Measurements from ENCODE around the gene CACNA1D.

The CACNA1D gene

DNA sequence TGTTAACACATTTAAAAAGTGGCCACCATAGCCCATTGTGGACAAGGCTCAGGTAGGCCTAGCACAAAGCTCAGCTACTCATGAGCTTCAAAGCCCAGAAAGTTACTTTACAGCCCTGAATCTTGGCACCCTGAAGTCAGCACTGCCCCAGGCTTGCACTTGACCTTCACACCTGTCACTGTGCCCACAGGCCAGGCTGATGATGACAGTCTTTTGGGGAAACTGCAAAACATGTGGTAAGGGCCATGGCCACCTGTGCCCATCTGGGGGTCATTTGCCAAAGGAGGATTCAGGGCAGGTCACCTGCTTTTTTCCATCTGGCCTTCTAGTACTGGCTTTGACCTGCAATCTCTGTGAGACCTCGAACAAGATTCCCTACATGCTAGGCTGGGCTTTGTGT is 340.8 kb downstream of the CACNA1D start:
- Histone ChIP-seq H3K4me3 (ENCODE audit: extremely low read depth, insufficient read depth, low read length, poor library complexity, severe bottlenecking) (no peak overlapping the region), H3K36me3 (ENCODE audit: control insufficient read depth, insufficient read depth, low read length) (no peaks in the 10 kb centered on the region), H3K4me1 (ENCODE audit: control insufficient read depth, insufficient read depth, low read length, poor library complexity, severe bottlenecking) (no peaks in the 10 kb centered on the region), H3K9me3 (ENCODE audit: control insufficient read depth, low read length) (no peaks in the 10 kb centered on the region), H3K27ac (ENCODE audit: low read depth, low read length, severe bottlenecking) (no peak overlapping the region)
- WGBS, 2 experiments (ENCODE audit: insufficient coverage in 2 of 2) = 86% methylated on average over 1 of the region's 1 CpG; no CpG with 5 or more reads in 1 of the 2 experiments

DNA sequence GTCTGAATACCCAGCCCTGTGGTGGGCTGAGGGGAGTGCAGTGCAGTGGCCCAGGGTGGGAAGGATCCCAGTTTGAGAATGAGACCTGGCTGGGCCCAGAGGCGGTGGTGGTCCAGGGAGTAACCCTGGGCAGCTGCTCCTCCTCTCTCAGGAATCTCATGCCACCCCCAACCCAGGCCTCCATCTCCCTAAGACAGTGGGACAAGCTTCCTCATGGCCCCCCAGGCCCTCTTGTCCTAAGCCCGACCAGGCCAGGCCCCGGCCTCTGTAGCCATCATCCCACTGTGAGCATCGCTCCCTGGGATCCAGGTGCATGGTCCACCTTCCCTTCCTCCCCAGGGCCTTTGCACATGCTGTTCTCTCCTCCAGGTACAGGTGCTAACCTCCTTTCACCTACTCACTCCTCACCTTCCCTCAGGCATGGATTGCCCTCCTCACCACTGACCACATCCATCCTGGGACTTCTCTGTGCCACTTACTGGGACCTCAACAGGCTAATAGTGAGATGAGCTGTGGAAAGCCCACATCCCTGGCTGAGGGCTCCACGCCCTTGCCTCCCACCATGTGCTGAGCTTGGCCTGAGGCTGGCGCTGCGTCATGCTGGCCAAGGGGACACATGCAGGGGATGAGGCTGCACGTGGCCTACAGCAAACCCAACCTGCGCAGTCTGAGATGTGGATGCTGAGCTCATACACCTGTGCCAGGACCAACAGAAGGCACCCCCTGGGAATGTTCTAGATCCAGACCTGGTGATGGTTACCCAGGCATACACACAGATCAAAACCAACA is 341.9 kb downstream of the CACNA1D start:
- Histone ChIP-seq H3K4me1 (ENCODE audit: control insufficient read depth, insufficient read depth, low read length, poor library complexity, severe bottlenecking) (no peaks in the 10 kb centered on the region), H3K9me3 (ENCODE audit: control insufficient read depth, low read length) (no peaks in the 10 kb centered on the region), H3K36me3 (ENCODE audit: control insufficient read depth, insufficient read depth, low read length) (no peaks in the 10 kb centered on the region), H3K27ac (ENCODE audit: low read depth, low read length, severe bottlenecking) (no peak overlapping the region), H3K4me3 (ENCODE audit: extremely low read depth, insufficient read depth, low read length, poor library complexity, severe bottlenecking) (no peak overlapping the region)
- WGBS, 2 experiments (ENCODE audit: insufficient coverage in 2 of 2) = 91 to 94% methylated on average over 7 of the region's 9 CpGs

DNA sequence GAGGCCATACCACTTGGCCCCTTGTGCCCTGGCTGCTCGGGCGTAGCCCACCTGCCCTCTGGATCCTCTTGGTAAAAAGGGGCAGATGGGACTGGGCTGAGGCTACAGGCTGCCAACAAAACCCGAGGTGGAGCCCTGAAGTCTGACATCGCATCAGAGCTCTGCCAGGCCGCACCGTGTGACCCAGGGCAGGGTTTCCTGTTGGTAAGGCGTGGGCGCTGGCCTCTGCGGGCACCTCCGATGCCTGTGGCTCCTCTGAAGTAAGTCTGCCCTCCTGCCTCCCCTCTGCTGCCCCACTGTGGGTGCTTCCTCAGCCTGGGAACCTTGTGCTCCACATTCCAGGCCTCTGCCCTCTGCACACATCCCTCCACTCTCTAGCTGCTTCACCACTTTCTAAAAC is 342.9 kb downstream of the CACNA1D start:
- no peaks in the 10 kb centered on the region for H3K36me3 ChIP-seq (ENCODE audit: control insufficient read depth, insufficient read depth, low read length)
- H3K4me3 ChIP-seq (ENCODE audit: extremely low read depth, insufficient read depth, low read length, poor library complexity, severe bottlenecking) = no peak overlapping the region
- no peaks in the 10 kb centered on the region for H3K9me3 ChIP-seq (ENCODE audit: control insufficient read depth, low read length)
- 92 to 96% methylated on average over 8 to 10 of the region's 10 CpGs for WGBS, 2 experiments (ENCODE audit: insufficient coverage in 2 of 2)
- no peaks in the 10 kb centered on the region for H3K4me1 ChIP-seq (ENCODE audit: control insufficient read depth, insufficient read depth, low read length, poor library complexity, severe bottlenecking)
- H3K27ac ChIP-seq (ENCODE audit: low read depth, low read length, severe bottlenecking) = no peak overlapping the region

- Histone ChIP-seq H3K27ac (ENCODE audit: low read depth, low read length, severe bottlenecking) (no peak overlapping the region), H3K4me3 (ENCODE audit: extremely low read depth, insufficient read depth, low read length, poor library complexity, severe bottlenecking) (no peak overlapping the region), H3K36me3 (ENCODE audit: control insufficient read depth, insufficient read depth, low read length) (no peaks in the 10 kb centered on the region), H3K4me1 (ENCODE audit: control insufficient read depth, insufficient read depth, low read length, poor library complexity, severe bottlenecking) (no peaks in the 10 kb centered on the region), H3K9me3 (ENCODE audit: control insufficient read depth, low read length) (no peaks in the 10 kb centered on the region)
- WGBS, 2 experiments (ENCODE audit: insufficient coverage in 2 of 2) = 93% methylated on average over 4 of the region's 5 CpGs
These were observed 346.9 kb downstream of the CACNA1D start for GRCh38 chr3:53841296-53841695.

DNA sequence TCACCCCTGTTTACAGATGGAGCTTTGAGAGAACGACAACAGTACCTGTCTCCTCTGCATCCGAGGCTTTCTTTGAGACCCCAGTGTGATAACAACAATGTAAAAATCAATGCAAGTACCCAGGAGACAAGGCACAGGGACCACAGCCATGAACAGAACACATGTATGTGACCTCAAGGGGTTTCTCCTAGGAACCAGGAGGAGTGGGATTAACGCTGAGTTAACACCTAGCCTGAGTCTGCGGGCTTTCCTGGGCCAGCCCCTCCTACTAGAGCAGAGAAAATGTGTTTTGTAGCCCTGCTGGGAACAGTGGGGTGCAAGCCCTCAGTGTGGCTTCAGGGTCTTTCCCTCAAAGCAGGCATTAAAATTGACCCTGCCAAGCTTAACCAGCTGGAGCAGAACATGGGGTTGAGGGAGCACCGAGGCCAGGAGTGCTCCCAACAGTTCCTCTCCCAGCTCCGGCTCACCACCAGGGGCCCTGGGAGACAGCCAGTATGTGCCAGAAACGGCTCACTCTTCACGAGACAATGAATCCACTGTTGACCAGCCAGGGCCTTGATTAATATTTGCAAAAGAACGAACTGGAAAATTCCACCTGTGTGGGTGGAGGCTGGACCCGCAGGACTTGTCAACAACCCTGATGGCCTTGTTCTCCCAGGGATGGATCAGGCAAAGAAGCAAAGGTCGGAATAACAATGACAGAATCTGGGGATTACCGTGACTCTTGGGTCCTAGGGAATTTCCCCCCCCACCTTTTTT is 348.2 kb downstream of the CACNA1D start:
- H3K27ac ChIP-seq (ENCODE audit: low read depth, low read length, severe bottlenecking) = no peak overlapping the region
- no peak overlapping the region for H3K4me3 ChIP-seq (ENCODE audit: extremely low read depth, insufficient read depth, low read length, poor library complexity, severe bottlenecking)
- no peaks in the 10 kb centered on the region for H3K9me3 ChIP-seq (ENCODE audit: control insufficient read depth, low read length)
- H3K4me1 ChIP-seq (ENCODE audit: control insufficient read depth, insufficient read depth, low read length, poor library complexity, severe bottlenecking) = no peaks in the 10 kb centered on the region
- H3K36me3 ChIP-seq (ENCODE audit: control insufficient read depth, insufficient read depth, low read length) = no peaks in the 10 kb centered on the region
- 61 to 68% methylated on average over 8 to 11 of the region's 12 CpGs for WGBS, 2 experiments (ENCODE audit: insufficient coverage in 2 of 2)

GRCh38 chr3:53843195-53844177 is 349.1 kb downstream of the CACNA1D start:
- WGBS, 2 experiments (ENCODE audit: insufficient coverage in 2 of 2) = 85 to 86% methylated on average over 7 to 8 of the region's 10 CpGs
- H3K27ac ChIP-seq (ENCODE audit: low read depth, low read length, severe bottlenecking) = no peak overlapping the region
- no peaks in the 10 kb centered on the region for H3K4me1 ChIP-seq (ENCODE audit: control insufficient read depth, insufficient read depth, low read length, poor library complexity, severe bottlenecking)
- no peaks in the 10 kb centered on the region for H3K9me3 ChIP-seq (ENCODE audit: control insufficient read depth, low read length)
- no peak overlapping the region for H3K4me3 ChIP-seq (ENCODE audit: extremely low read depth, insufficient read depth, low read length, poor library complexity, severe bottlenecking)
- no peaks in the 10 kb centered on the region for H3K36me3 ChIP-seq (ENCODE audit: control insufficient read depth, insufficient read depth, low read length)

DNA sequence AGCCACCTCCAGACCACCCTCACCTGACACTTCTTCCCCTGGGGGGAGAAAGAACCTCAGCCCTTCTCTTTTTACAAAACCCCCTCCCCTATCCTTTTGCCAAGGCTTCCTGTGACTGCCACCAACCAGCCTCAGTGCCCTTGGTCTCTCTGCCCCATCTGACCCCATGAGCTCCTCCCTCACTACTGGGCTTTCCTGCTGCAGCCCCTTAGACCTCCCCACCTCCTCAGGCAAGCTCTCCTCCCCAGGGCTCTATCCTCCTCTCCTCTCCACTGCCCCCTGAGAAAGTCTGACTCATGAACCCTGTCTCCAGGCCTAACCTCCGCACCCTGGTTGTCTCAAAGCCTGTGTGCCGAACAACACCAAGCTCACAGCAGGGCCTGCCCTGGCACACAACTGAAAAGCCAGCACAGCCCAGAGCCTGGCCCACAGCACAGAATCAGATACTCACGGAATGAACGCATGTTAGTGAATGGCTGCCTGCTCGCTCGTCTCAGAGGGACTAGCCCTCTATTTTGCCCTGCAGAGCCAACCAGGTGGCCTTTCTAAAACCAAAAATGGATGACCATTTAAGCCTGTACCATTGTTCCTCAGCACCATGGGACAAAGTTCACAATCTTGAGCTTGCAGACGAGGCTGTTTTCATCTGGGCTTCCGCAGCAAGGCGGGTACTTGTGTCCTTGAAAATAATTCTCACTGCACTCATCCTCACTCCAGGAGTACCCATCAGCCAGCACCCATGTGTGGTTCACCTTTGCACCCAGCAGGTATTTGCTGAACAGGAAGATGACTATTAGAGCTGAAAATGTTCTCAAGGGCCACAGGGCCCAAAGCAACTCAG is 350.1 kb downstream of the CACNA1D start:
- Histone ChIP-seq H3K27ac (ENCODE audit: low read depth, low read length, severe bottlenecking) (no peak overlapping the region), H3K36me3 (ENCODE audit: control insufficient read depth, insufficient read depth, low read length) (no peaks in the 10 kb centered on the region), H3K4me1 (ENCODE audit: control insufficient read depth, insufficient read depth, low read length, poor library complexity, severe bottlenecking) (no peaks in the 10 kb centered on the region), H3K9me3 (ENCODE audit: control insufficient read depth, low read length) (no peaks in the 10 kb centered on the region), H3K4me3 (ENCODE audit: extremely low read depth, insufficient read depth, low read length, poor library complexity, severe bottlenecking) (no peak overlapping the region)
- WGBS, 2 experiments (ENCODE audit: insufficient coverage in 2 of 2) = 93 to 95% methylated on average over 7 to 8 of the region's 9 CpGs

DNA sequence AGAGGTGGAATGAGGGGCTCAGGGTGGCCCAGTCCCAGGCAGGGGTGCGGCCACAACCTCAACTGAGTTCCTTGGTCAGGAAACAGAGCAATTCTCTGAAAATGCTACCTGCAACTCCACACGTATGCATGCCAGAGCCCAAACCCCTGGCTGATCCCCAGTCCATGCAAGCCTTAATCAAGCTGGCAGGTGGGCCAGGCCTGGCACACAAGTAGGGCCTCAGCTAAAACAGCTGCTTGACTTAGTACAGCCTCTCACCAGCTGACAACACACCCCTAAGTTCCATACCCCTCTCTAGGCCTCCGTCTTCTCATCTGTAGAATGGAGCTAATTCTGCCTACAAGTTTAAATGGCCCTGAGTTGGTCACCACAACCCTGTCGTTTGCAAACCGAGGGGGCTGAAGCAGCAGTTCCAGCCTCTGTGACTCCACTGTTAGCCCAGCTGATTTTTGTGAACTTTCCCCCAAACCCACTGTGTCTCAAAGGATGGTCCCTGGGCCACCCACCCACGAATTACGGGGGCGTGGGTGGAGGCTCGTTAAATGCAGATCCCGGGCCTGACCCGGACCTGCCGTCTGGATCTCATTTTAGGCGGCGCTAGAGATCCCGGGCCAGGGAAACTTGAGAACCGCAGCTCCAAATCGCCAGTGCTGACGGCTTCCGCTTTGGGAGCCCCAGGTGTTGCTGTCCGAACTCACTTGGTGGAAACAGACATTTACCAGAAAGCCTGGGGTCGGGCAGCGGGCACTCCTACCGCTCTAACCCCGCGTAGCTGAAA is 350.9 kb downstream of the CACNA1D start:
- no peak overlapping the region for H3K27ac ChIP-seq (ENCODE audit: low read depth, low read length, severe bottlenecking)
- no peaks in the 10 kb centered on the region for H3K4me1 ChIP-seq (ENCODE audit: control insufficient read depth, insufficient read depth, low read length, poor library complexity, severe bottlenecking)
- H3K9me3 ChIP-seq (ENCODE audit: control insufficient read depth, low read length) = no peaks in the 10 kb centered on the region
- H3K4me3 ChIP-seq (ENCODE audit: extremely low read depth, insufficient read depth, low read length, poor library complexity, severe bottlenecking) = peak overlapping the region; percentile 50
- WGBS, 2 experiments (ENCODE audit: insufficient coverage in 2 of 2) = 19% methylated on average over 25 of the region's 25 CpGs
- H3K36me3 ChIP-seq (ENCODE audit: control insufficient read depth, insufficient read depth, low read length) = no peaks in the 10 kb centered on the region

- Histone ChIP-seq H3K27ac (ENCODE audit: low read depth, low read length, severe bottlenecking) (no peak overlapping the region), H3K36me3 (ENCODE audit: control insufficient read depth, insufficient read depth, low read length) (no peaks in the 10 kb centered on the region), H3K4me1 (ENCODE audit: control insufficient read depth, insufficient read depth, low read length, poor library complexity, severe bottlenecking) (no peaks in the 10 kb centered on the region), H3K9me3 (ENCODE audit: control insufficient read depth, low read length) (no peaks in the 10 kb centered on the region), H3K4me3 (ENCODE audit: extremely low read depth, insufficient read depth, low read length, poor library complexity, severe bottlenecking) (peak overlapping the region; percentile 50)
- 1 to 2% methylated on average over 25 to 26 of the region's 34 CpGs for WGBS, 2 experiments (ENCODE audit: insufficient coverage in 2 of 2)
These were observed 351.4 kb downstream of the CACNA1D start for GRCh38 chr3:53845881-53846133.
